Activated CD4-positive, alpha-beta T cell treated with anti-CD3 and anti-CD28 coated beads, Interleukin-2, amount 50 U/mL, for 1 hour (primary cell): ENCODE measurements around the gene NECTIN3.

Source experiments
- DNase-seq: peaks from one replicate; pipeline ENCODE4 v3.0.0-alpha.2; 2020

The NECTIN3 gene

DNA sequence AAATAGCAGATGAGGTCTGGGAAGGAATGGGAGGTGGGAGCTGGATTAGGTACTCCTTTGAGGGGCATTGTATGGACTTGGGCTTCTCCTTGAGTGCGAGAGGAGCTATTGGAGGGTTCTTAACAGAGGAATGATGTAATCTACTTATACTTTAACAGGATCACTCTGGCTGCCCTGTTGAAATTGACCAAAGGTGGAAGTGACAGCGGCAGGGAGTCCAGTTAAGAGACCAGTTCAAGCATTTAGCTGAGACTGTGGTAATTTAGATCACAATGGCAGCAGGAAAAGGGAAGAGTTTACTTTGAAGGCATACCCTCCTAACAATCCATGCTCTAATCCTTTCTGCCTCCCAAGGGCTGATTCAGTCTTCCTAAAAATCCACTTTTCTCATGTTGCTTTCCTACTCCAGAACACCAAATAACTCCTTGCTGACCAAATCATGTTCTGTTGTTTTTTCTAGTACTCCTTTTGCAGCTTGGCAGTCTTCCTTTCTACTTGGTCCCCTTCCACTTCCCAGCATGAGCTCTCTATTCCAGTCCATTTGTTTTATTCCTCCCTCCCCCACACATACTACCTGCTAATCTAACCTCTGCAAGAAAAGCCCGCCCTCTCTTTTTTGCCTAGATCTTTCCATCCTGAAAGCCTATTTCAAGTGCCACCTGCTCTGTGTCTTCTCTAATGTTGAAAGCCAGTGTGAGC is 139.4 kb downstream of the NECTIN3 start:
- DNase-seq = no peak

DNA sequence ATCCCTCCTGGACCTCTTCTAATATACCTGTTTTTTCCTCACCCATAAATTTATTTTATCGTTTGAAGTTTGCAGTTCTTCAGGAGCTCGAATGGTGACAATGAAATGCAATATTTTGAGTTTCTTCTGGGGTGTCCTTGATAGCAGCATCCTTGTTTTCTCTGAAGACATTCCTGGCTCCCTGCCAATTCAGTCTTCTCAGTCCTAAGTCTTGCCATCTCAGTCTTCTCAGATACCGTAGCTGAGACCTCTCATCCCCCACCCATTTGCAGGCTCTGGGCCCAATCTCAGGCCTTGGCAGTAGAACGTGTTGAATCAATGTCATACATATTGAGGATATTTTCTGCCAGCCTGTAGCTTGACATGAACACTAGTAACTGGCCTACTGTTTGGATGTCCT is 140.9 kb downstream of the NECTIN3 start:
- DNase-seq = no peak

DNA sequence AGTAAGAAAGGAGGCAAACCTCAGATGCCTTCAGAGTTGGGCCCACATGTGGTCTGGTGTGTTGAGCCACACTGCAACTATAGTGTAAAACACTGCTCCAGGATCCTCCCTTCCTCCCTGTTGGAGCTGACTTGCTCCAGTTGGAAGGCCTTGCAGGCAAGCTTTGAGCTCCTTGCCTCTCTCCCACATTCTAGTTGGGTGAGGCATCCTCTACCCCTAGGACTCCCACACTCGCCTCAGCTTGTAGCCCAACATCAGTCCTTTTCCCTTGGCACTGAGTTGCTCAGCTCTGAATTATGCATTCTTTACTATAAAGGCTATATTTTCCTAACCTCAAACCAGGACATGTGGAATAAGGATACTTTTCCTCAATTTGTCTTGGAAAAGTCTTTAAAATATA is 143.9 kb downstream of the NECTIN3 start:
- DNase-seq = no peak

DNA sequence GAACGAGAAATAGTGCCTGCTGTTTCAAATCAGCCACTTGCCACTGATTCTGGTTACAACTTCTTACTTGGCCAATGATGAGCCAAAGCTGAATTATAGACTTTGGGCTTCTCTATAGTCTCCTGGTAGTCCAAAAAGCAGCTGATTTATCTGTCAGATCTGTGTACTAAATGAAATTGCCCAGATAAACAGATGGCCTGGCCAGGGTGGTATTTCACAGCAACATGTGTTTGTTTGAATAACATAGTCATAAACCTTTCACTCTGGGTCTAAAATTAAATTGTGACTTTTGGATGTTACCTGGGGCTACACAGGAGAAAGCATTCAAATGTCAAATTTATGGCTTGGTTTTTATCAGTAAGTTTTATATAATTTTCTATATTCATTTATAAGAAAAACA is 147.0 kb downstream of the NECTIN3 start:
- DNase-seq = no peak

DNA sequence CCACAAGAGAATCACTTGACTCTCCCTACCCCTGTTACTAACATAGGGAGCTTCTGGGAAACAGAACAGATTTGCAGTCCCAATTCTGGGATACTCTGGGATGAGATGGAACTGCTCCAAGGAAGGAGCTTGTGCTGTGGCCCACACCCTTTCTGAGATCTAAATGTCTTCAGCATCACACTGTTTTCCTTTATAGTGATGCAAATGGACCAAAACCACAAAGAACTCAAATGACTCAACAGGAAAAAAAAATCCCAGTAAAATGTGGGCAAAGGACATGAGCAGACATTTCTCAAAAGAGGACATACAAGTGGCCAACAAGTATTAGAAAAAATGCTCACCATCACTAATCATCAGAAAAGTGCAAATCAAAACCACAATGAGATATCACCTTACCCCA is 155.6 kb downstream of the NECTIN3 start:
- no peak for DNase-seq

DNA sequence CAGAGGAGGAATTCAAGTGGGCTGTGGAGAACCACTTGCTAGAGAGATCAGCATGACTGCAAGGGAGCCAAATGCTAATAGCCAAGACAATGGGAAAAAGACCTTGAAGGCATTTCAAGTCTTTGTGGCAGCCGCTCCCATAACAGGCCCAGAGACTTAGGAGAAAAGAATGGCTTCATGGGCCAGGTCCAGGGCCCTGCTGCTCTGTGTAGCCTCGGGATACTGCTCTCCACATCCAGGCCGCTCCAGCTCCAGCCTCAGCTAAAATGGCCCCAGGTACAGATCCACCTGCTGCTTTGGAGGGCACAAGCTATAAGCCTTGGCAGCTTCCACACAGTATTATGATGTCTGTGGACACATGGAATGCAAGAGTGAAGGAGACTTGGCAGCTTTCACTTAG is 157.7 kb downstream of the NECTIN3 start:
- no peak for DNase-seq

DNA sequence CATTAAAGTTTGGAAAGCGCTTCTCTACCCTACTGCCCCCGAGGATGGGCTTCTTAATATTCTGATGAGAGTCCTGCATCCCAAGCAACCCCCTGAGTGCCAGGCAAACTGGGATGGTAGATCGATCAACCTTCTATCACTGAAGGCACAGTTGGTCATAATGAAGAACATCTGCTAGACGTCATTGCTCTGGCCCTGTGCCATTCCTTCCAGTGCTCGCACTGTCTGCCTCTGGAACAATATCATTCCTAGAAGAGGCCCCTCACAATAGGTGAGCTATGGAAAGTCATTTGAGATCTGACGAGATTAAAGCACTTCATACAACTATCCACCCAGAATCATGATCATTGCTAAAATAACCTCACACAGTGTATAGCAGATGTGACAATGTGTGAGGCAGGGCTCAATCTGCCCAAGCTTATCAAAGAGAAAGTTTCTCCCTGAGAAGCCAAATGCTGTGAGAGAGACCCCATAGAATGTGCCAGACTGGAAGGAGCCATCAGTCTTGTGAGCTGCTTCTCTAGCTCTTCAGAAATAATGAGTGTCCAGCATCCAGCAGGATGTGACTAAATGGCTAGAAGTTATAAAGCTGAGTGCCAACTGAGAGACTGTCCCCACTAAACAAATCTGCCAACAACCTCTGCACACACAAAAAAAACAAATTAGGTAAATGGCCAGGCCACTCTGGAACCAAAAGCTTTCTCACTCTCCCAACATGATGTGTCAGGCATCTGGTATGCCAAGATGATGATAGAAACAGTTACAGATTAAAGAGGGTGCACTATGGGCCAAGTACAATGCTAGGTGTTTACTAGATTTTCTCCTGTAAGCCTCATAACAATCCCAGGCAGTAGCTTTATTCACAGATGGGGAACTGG is 165.5 kb downstream of the NECTIN3 start:
- DNase-seq = no peak

DNA sequence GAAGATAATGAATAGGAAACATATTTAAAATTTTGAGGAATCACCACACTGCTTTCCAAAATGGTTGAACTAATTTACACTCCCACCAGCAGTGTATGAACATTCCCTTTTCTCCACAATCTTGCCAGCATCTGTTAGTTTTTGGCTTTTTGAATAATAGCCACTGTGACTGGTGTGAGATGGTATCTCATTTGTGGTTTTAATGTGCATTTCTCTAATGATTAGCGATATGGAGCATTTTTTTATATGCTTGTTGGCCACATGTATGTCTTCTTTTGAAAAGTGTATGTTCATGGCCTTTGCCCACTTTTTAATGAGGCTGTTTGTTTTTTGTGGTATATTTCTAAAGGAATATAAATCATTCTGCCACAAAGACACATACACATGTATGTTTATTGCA is 166.3 kb downstream of the NECTIN3 start:
- no peak for DNase-seq

DNA sequence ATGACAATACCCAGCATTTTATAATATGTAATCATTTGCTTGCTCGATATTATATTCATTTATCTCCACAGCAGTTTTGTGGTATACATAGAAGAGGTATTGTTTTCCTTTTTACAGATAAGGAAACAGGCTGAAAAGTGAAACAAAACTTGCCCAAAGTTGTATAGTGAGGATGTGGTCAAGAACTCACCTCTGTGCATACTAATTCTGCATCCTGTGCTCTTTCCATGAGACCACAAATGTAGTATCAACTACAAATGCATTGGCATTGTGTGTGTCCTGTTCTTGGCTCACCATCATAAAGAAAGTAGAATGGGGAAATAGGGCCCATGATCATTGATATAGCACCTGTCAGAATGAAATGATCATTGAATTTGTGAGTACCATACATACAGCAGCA is 167.3 kb downstream of the NECTIN3 start:
- DNase-seq = no peak

DNA sequence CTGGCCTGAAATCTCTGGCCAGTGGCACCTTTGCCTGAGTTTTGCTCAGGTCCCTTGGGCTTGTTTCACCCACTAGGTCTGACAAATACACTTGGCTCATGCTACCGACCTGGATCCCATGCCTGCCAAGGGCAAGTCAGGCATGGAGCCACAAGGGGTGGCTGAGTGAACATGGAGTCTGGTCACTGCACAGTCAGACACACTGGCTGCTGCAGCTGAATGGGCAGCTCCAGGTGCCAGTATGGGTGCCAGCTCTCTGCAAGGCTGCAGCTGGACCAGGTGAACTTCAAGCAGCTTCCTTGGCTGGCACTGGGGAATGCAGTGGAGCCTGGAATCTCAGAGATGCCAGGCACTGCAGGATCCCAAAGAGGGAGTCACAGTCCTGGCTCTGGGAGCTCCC is 170.3 kb downstream of the NECTIN3 start:
- no peak for DNase-seq
